ENCODE measurements around the gene SP140. TPM values are rescaled to one million over a fixed set of nuclear protein-coding genes. Genes with fewer than 3 reads are reported as not detected.

SP140 gene
- total and polyA plus RNA-seq, 9 of the 15 experiments (the other 6 are each of a cell fraction or from before 2014, with no cell fraction given): 0.04 to 1.1 (median 0.57) TPM; not detected in 1

DNA sequence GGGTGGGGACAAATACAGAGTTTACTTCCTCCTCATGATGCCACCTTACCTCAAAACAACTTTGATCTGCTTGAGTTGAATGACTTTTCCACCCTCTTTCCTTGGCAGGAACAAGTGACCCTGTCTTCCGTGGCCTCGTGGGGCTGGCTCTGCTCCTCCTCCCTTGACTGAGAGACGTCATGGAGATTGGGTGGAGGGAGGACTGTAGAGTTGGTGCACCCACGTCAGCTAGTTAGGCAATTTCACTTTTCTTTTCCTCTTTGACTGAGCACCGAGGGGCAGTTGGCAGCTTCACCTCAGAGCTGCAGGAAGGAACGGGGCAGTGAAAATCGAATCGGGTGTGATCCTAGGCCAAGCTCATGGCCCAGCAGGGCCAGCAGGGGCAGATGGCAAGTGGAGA, at the start of gene SP140 (continued):
- TF ChIP-seq TCFL5 (CRISPR knock-in tag; conservative IDR thresholded peaks at IDR 0.05): no peak
- TF ChIP-seq, protein P1, sequence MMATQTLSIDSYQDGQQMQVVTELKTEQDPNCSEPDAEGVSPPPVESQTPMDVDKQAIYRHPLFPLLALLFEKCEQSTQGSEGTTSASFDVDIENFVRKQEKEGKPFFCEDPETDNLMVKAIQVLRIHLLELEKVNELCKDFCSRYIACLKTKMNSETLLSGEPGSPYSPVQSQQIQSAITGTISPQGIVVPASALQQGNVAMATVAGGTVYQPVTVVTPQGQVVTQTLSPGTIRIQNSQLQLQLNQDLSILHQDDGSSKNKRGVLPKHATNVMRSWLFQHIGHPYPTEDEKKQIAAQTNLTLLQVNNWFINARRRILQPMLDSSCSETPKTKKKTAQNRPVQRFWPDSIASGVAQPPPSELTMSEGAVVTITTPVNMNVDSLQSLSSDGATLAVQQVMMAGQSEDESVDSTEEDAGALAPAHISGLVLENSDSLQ (IDR thresholded peaks at IDR 0.05): no peak
- TF ChIP-seq, protein P2, sequence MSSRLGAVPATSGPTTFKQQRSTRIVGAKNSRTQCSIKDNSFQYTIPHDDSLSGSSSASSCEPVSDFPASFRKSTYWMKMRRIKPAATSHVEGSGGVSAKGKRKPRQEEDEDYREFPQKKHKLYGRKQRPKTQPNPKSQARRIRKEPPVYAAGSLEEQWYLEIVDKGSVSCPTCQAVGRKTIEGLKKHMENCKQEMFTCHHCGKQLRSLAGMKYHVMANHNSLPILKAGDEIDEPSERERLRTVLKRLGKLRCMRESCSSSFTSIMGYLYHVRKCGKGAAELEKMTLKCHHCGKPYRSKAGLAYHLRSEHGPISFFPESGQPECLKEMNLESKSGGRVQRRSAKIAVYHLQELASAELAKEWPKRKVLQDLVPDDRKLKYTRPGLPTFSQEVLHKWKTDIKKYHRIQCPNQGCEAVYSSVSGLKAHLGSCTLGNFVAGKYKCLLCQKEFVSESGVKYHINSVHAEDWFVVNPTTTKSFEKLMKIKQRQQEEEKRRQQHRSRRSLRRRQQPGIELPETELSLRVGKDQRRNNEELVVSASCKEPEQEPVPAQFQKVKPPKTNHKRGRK (tag; IDR thresholded peaks at IDR 0.05): no peak
- TF ChIP-seq SAFB (IDR thresholded peaks at IDR 0.05; ENCODE audit: borderline replicate concordance, low read depth, low read length): no peak
- TF ChIP-seq RBM25 (IDR thresholded peaks at IDR 0.05; ENCODE audit: low read depth, low read length, severe bottlenecking): no peak
- TF ChIP-seq ZNF561 (CRISPR knock-in tag; conservative IDR thresholded peaks at IDR 0.05): no peak

DNA sequence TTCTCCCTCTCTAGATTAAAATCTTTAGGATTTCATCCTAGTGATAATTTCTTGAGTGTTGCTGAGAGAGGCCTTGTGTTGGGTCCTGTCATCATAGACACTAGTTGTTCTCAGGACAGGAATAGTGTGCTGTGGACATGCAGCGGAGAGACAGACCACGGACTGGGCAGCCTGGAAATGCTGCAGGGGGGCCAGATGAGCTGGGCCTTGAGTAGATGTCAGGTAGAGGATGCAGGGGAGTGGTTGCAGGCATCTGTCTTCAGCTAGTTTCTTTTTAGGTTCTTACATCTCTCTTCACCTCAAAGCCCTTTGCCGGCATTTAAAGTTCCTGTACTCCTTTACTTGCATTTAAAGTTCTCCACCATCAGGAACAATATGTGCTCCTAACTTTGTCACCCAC, 48.5 kb upstream of the SP140 start:
- Histone ChIP-seq H3K27ac (ENCODE audit: extremely low read depth, low read depth, low read length) (no peak overlapping the region), H3K9me1 (ENCODE audit: control insufficient read depth, insufficient read depth, low read length) (no peaks in the 10 kb centered on the region), H3K79me2 (ENCODE audit: control insufficient read depth, insufficient read depth, low read length) (no peaks in the 10 kb centered on the region), H3K4me2 (ENCODE audit: insufficient read depth, low read length) (no peak overlapping the region), H3K9me3 (replicated peaks; ENCODE audit: control insufficient read depth, insufficient read depth, low read depth, low read length) (no peaks in the 10 kb centered on the region), H3K4me1 (replicated peaks in 1 of 2; ENCODE audit: control insufficient read depth in 2 of 2, insufficient read depth in 2 of 2, low read length in 2 of 2) (no peaks in the 10 kb centered on the region), H3K9ac (ENCODE audit: insufficient read depth in 1 of 2, low read depth in 2 of 2, low read length in 2 of 2) (no peak overlapping the region), H3K27me3 (ENCODE audit: control insufficient read depth in 2 of 2, insufficient read depth in 2 of 2, low read length in 2 of 2) (peaks cover 0 to 12% of the 10 kb centered on the region in 2 experiments; a peak in 4 of 5 replicates), H4K20me1 (replicated peaks; ENCODE audit: control insufficient read depth, insufficient read depth, low read length) (no peaks in the 10 kb centered on the region), H2AFZ (ENCODE audit: low read depth, low read length) (no peak overlapping the region), H3K36me3 (ENCODE audit: control insufficient read depth, insufficient read depth, low read length) (no peaks in the 10 kb centered on the region), H3K4me3 (no peak overlapping the region)
- in situ Hi-C loops (cut with MboI): no loop called here
- intact Hi-C loops (cut with micrococcal nuclease): no loop called here
- BruUV-seq (replicated peaks): no TSS peak
- ATAC-seq (no peak), DNase-seq (ENCODE audit: extremely low read depth in 1 of 4, low spot score in 3 of 4) (no peak), FAIRE-seq (no peak)
- WGBS (ENCODE audit: insufficient coverage, low coverage, missing lambda C conversion rate): 27% methylated on average over 3 of the region's 3 CpGs
- CTCF ChIA-PET (ENCODE audit: low intra/inter-chr PET ratio): interaction anchor here (0.8 kb wide), 1 partner anchor 637 kb away, joined by 3 read pairs; no protein-coding TSS in a partner anchor
- POLR2A ChIA-PET: interaction anchor here (0.7 kb wide), 1 partner anchor 45 kb away, joined by 3 read pairs; no protein-coding TSS in a partner anchor
- TF ChIP-seq ZNF507 (tag; conservative IDR thresholded peaks at IDR 0.05) (no peak), NFATC3 (IDR thresholded peaks at IDR 0.05) (no peak), HNRNPLL (IDR thresholded peaks at IDR 0.05; ENCODE audit: low read depth, low read length, poor library complexity, severe bottlenecking) (no peak), ZNF766 (CRISPR knock-in tag; conservative IDR thresholded peaks at IDR 0.05) (no peak), YY1 (IDR thresholded peaks at IDR 0.05; ENCODE audit: borderline replicate concordance in 1 of 3, control insufficient read depth in 1 of 3, extremely low read depth in 1 of 3, insufficient read depth in 3 of 3, insufficient read length in 1 of 3, insufficient replicate concordance in 2 of 3, low read depth in 1 of 3, low read length in 2 of 3) (no peak), KLF13 (tag; IDR thresholded peaks at IDR 0.05; ENCODE audit: borderline replicate concordance, low read depth) (no peak), FOXK1 (CRISPR knock-in tag; IDR thresholded peaks at IDR 0.05; ENCODE audit: borderline replicate concordance) (no peak), POLR3G (IDR thresholded peaks at IDR 0.05; ENCODE audit: extremely low read depth, insufficient read length, insufficient replicate concordance) (no peak), ADNP (tag; IDR thresholded peaks at IDR 0.05) (no peak), TARDBP (IDR thresholded peaks at IDR 0.05) (no peak), POLR2A (conservative IDR thresholded peaks at IDR 0.05) (no peak), GATA2 (CRISPR knock-in tag; IDR thresholded peaks at IDR 0.05) (no peak), ZNF717 (CRISPR knock-in tag; IDR thresholded peaks at IDR 0.05) (no peak), ETV5 (CRISPR knock-in tag; IDR thresholded peaks at IDR 0.05; ENCODE audit: low read depth) (no peak), ILF3 (IDR thresholded peaks at IDR 0.05; ENCODE audit: borderline replicate concordance) (no peak)
